ENCODE measurements around the gene ZSCAN30. TPM values are rescaled to one million over a fixed set of nuclear protein-coding genes. Genes with fewer than 3 reads are reported as not detected.

The ZSCAN30 gene
- total RNA-seq, 1 experiment from 2014 or later = 15.9 TPM

- CTCF ChIA-PET = no interaction called here
Measured at GRCh38 chr18:35271656-35272055, 18.4 kb downstream of the ZSCAN30 start.

GRCh38 chr18:35268821-35269220 is 21.2 kb downstream of the ZSCAN30 start:
- H3K27me3 Mint-ChIP-seq (ENCODE audit: unreplicated experiment) = no peaks in the 10 kb centered on the region
- no peak for DNase-seq
- H3K27ac Mint-ChIP-seq (ENCODE audit: unreplicated experiment) = no peak overlapping the region
- no peak for TF ChIP-seq CTCF (IDR thresholded peaks at IDR 0.05; ENCODE audit: unreplicated experiment)
- no TSS peak for BruUV-seq (replicated peaks)
- CTCF ChIA-PET = no interaction called here
- peaks cover 31% of the 10 kb centered on the region for H3K9me3 Mint-ChIP-seq (ENCODE audit: low read depth, unreplicated experiment)
- peaks cover 5% of the 10 kb centered on the region for H3K36me3 Mint-ChIP-seq (ENCODE audit: insufficient read depth, unreplicated experiment)
- no peaks in the 10 kb centered on the region for H3K4me1 Mint-ChIP-seq (ENCODE audit: low read depth, unreplicated experiment)
- intact Hi-C loops (cut with micrococcal nuclease; ENCODE audit: unreplicated experiment) = no loop called here
- no peak overlapping the region for H3K4me3 Mint-ChIP-seq (ENCODE audit: low read depth, unreplicated experiment)

More at GRCh38 chr18:35271656-35272055, 18.4 kb downstream of the ZSCAN30 start:
- intact Hi-C loops (cut with micrococcal nuclease; ENCODE audit: unreplicated experiment) = no loop called here
- Mint-ChIP-seq H3K9me3 (ENCODE audit: low read depth, unreplicated experiment) (peaks cover 25% of the 10 kb centered on the region), H3K27ac (ENCODE audit: unreplicated experiment) (no peak overlapping the region), H3K27me3 (ENCODE audit: unreplicated experiment) (no peaks in the 10 kb centered on the region), H3K4me3 (ENCODE audit: low read depth, unreplicated experiment) (no peak overlapping the region), H3K36me3 (ENCODE audit: insufficient read depth, unreplicated experiment) (no peaks in the 10 kb centered on the region), H3K4me1 (ENCODE audit: low read depth, unreplicated experiment) (no peaks in the 10 kb centered on the region)
- no peak for TF ChIP-seq CTCF (IDR thresholded peaks at IDR 0.05; ENCODE audit: unreplicated experiment)
- no TSS peak for BruUV-seq (replicated peaks)
- no peak for DNase-seq

GRCh38 chr18:35267809-35268208 is 22.2 kb downstream of the ZSCAN30 start:
- no TSS peak for BruUV-seq (replicated peaks)
- Mint-ChIP-seq H3K4me3 (ENCODE audit: low read depth, unreplicated experiment) (no peak overlapping the region), H3K27me3 (ENCODE audit: unreplicated experiment) (no peaks in the 10 kb centered on the region), H3K9me3 (ENCODE audit: low read depth, unreplicated experiment) (peaks cover 29% of the 10 kb centered on the region), H3K36me3 (ENCODE audit: insufficient read depth, unreplicated experiment) (peaks cover 5% of the 10 kb centered on the region), H3K4me1 (ENCODE audit: low read depth, unreplicated experiment) (no peaks in the 10 kb centered on the region), H3K27ac (ENCODE audit: unreplicated experiment) (no peak overlapping the region)
- CTCF ChIA-PET = no interaction called here
- no peak for DNase-seq
- intact Hi-C loops (cut with micrococcal nuclease; ENCODE audit: unreplicated experiment) = no loop called here
- TF ChIP-seq CTCF (IDR thresholded peaks at IDR 0.05; ENCODE audit: unreplicated experiment) = no peak

- peaks cover 29% of the 10 kb centered on the region for H3K9me3 Mint-ChIP-seq (ENCODE audit: low read depth, unreplicated experiment)
- H3K27ac Mint-ChIP-seq (ENCODE audit: unreplicated experiment) = peak overlapping the region; percentile 53
- H3K4me3 Mint-ChIP-seq (ENCODE audit: low read depth, unreplicated experiment) = no peak overlapping the region
- intact Hi-C loops (cut with micrococcal nuclease; ENCODE audit: unreplicated experiment) = no loop called here
- TF ChIP-seq CTCF (IDR thresholded peaks at IDR 0.05; ENCODE audit: unreplicated experiment) = no peak
- CTCF ChIA-PET = no interaction called here
- no peaks in the 10 kb centered on the region for H3K27me3 Mint-ChIP-seq (ENCODE audit: unreplicated experiment)
- no peaks in the 10 kb centered on the region for H3K4me1 Mint-ChIP-seq (ENCODE audit: low read depth, unreplicated experiment)
- DNase-seq = no peak
- BruUV-seq (replicated peaks) = no TSS peak
- peaks cover 5% of the 10 kb centered on the region for H3K36me3 Mint-ChIP-seq (ENCODE audit: insufficient read depth, unreplicated experiment)
Measured at GRCh38 chr18:35267161-35267651, 22.8 kb downstream of the ZSCAN30 start.
